Keratinocyte (primary cell): Measurements from ENCODE around the gene ADARB2. TPM values are rescaled to one million over a fixed set of nuclear protein-coding genes. Genes with fewer than 3 reads are reported as not detected.

ENCODE experiments used
- DNase-seq: peaks from one replicate; pipeline ENCODE4 v3.0.0-alpha.2; 2011; ENCODE audit warnings: low read depth, missing footprints, low spot score
- FAIRE-seq: peaks from 2 replicates; lab custom pipeline; 2011; peaks lifted over from hg19 to GRCh38; lab: Jason Lieb, UNC
- H2AFZ ChIP-seq: 2 replicates; pipeline ENCODE4 v1.6.0; 2012; ENCODE audit warnings: low read length, control low read depth, inconsistent platforms; ENCODE audit not compliant: control insufficient read depth
- H3K27ac ChIP-seq: 2 replicates; pipeline ENCODE4 v1.5.1; 2011; ENCODE audit warnings: low read length; ENCODE audit not compliant: control insufficient read depth, insufficient read depth
- H3K27me3 ChIP-seq: 3 replicates; pipeline ENCODE4 v1.6.0; 2011; ENCODE audit warnings: low read length; ENCODE audit not compliant: control insufficient read depth, insufficient read depth; ENCODE audit errors: extremely low read depth
- H3K36me3 ChIP-seq, 2 experiments: 2 replicates in 1 of 2; 3 replicates in 1 of 2; pipeline ENCODE4 v1.5.1; 2011; ENCODE audit warnings: low read length in 2 of 2, mild to moderate bottlenecking in 1 of 2; ENCODE audit not compliant: control insufficient read depth in 2 of 2, insufficient read depth in 2 of 2; ENCODE audit errors: extremely low read depth in 1 of 2
- H3K4me1 ChIP-seq: 3 replicates; pipeline ENCODE4 v1.5.1; 2011; ENCODE audit warnings: low read length; ENCODE audit not compliant: control insufficient read depth, insufficient read depth; ENCODE audit errors: extremely low read depth
- H3K4me2 ChIP-seq: 3 replicates; pipeline ENCODE4 v1.6.0; 2011; ENCODE audit warnings: low read depth, low read length; ENCODE audit not compliant: control insufficient read depth, insufficient read depth; ENCODE audit errors: extremely low read depth
- H3K4me3 ChIP-seq, 3 experiments: fragments of 200-600 bp in 1 of 3; sonication (generic) in 1 of 3; 2 replicates in 2 of 3; 3 replicates in 1 of 3; pipeline ENCODE4 v1.5.1; 2011 to 2016; ENCODE audit warnings: low read length in 3 of 3, mild to moderate bottlenecking in 3 of 3, control low read depth in 2 of 3, inconsistent platforms in 1 of 3, low read depth in 1 of 3, mixed read lengths in 1 of 3, mixed run types in 1 of 3, moderate library complexity in 1 of 3; ENCODE audit not compliant: control insufficient read depth in 2 of 3, insufficient read depth in 2 of 3; ENCODE audit errors: extremely low read depth in 1 of 3
- H3K79me2 ChIP-seq: 2 replicates; pipeline ENCODE4 v1.6.0; 2012; ENCODE audit warnings: low read length; ENCODE audit not compliant: control insufficient read depth, insufficient read depth
- H3K9ac ChIP-seq: 3 replicates; pipeline ENCODE4 v1.6.0; 2011; ENCODE audit warnings: low read length; ENCODE audit not compliant: control insufficient read depth, insufficient read depth; ENCODE audit errors: extremely low read depth
- H3K9me1 ChIP-seq: 3 replicates; pipeline ENCODE4 v1.6.0; 2011; ENCODE audit warnings: low read length; ENCODE audit not compliant: control insufficient read depth, insufficient read depth; ENCODE audit errors: extremely low read depth
- H3K9me3 ChIP-seq: 2 replicates; pipeline ENCODE4 v1.5.1; 2012; ENCODE audit warnings: low read depth, low read length; ENCODE audit not compliant: control insufficient read depth
- H4K20me1 ChIP-seq: 3 replicates; pipeline ENCODE4 v1.6.0; 2011; ENCODE audit warnings: low read length; ENCODE audit not compliant: control insufficient read depth, insufficient read depth; ENCODE audit errors: extremely low read depth
- EZH2 ChIP-seq: IDR thresholded peaks from one replicate; pipeline ENCODE4 v1.6.1; 2012; ENCODE audit warnings: inconsistent platforms, mild to moderate bottlenecking, low read length, moderate library complexity
- dilution Hi-C: fragments of 300-500 bp; cut with MboI; formaldehyde crosslinking; loops from one replicate; pipeline ENCODE4 v1.7.0; 2020; ENCODE audit warnings: low sequenced_read_pairs; ENCODE audit not compliant: extremely low pct_ligation_motif_present
- polyA plus RNA-seq, 5 experiments: library from polyadenylated mRNA; depleted of rRNA in 3 of 5; stranded (reverse) in 3 of 5; stranded (forward) in 1 of 5; unstranded in 1 of 5; fragments of >200 nt; gene quantifications; 1 replicate in 1 of 5; 2 replicates in 3 of 5; 3 replicates in 1 of 5; pipeline versions ENCODE4 v1.2.1 to v1.2.3, GENCODE V29; 2011 to 2012; ENCODE audit warnings: missing spikeins in 2 of 5, low read depth in 1 of 5, low replicate concordance in 1 of 5
- TF ChIP-seq, protein P1 (sequence below), 3 experiments: IDR thresholded peaks in 1 of 3; conservative IDR thresholded peaks in 1 of 3; optimal IDR thresholded peaks in 1 of 3; 2 replicates in 2 of 3; 3 replicates in 1 of 3; pipeline versions ENCODE3 to v1.5.1; 2011; ENCODE audit warnings: low read length in 3 of 3, mild to moderate bottlenecking in 3 of 3, moderate library complexity in 2 of 3, control low read depth in 1 of 3, inconsistent platforms in 1 of 3; ENCODE audit not compliant: insufficient read depth in 2 of 3; ENCODE audit errors: extremely low read depth in 1 of 3

Gene ADARB2
- polyA plus RNA-seq, 1 donor (not counting 4 experiments of a cell fraction or from before 2014, with no cell fraction given): not detected

DNA sequence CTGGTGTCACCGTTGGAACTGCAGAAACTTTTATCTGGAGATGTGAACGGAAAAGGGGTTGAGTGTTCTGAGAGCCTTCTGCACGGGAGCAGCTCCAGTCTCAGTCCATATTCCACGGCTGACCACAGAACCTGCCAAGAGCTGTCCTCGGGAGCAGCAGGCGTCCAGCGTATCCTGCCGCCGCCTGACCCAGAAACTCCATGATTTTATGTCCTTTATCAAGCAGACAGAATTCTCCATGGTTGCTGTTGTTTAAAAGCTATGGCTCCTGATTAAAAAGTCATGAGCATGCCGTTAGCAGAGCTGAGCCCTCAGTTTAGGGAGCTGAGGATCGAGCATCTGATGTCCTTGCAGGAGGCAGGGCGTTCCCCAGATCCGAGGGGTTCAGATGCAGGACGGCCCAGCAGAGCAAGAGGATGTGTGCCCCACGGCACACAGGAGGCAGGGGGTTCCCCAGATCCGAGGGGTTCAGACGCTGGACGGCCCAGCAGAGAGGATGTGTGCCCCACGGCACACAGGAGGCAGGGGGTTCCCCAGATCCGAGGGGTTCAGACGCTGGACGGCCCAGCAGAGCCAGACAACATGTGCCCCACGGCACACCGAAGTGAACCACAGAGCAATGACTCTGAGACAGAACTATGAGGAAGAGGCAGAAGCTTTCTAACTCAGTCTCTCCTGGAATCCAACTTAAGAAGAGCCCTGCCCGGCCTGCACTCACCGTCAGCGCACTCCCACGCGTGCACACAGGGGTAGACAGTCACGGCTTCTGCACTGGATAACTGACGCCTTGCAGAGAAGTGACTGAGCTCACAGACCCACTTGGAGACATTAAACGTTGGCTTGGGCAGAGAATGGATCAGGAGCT, 584.7 kb downstream of the ADARB2 start:
- Histone ChIP-seq H3K79me2 (no peaks in the 10 kb centered on the region), H3K9me3 (no peaks in the 10 kb centered on the region), H3K27me3 (no peaks in the 10 kb centered on the region), H3K4me3 (no peak overlapping the region), H3K27ac (no peak overlapping the region), H3K4me1 (no peaks in the 10 kb centered on the region), H3K9ac (no peak overlapping the region), H3K9me1 (no peaks in the 10 kb centered on the region), H3K36me3 (no peaks in the 10 kb centered on the region), H2AFZ (no peak overlapping the region), H4K20me1 (no peaks in the 10 kb centered on the region), H3K4me2 (no peak overlapping the region)
- DNase-seq (no peak), FAIRE-seq (no peak)
- dilution Hi-C loops: no loop called here
- TF ChIP-seq, protein P1, sequence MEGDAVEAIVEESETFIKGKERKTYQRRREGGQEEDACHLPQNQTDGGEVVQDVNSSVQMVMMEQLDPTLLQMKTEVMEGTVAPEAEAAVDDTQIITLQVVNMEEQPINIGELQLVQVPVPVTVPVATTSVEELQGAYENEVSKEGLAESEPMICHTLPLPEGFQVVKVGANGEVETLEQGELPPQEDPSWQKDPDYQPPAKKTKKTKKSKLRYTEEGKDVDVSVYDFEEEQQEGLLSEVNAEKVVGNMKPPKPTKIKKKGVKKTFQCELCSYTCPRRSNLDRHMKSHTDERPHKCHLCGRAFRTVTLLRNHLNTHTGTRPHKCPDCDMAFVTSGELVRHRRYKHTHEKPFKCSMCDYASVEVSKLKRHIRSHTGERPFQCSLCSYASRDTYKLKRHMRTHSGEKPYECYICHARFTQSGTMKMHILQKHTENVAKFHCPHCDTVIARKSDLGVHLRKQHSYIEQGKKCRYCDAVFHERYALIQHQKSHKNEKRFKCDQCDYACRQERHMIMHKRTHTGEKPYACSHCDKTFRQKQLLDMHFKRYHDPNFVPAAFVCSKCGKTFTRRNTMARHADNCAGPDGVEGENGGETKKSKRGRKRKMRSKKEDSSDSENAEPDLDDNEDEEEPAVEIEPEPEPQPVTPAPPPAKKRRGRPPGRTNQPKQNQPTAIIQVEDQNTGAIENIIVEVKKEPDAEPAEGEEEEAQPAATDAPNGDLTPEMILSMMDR (optimal IDR thresholded peaks at IDR 0.05 in 1 of 3, IDR thresholded peaks at IDR 0.05 in 1 of 3, conservative IDR thresholded peaks at IDR 0.05 in 1 of 3; ENCODE audit: extremely low read depth in 1 of 3, insufficient read depth in 2 of 3, low read length in 3 of 3): no peak
- TF ChIP-seq EZH2: no peak

GRCh38 chr10:1151076-1152033, 586.0 kb downstream of the ADARB2 start:
- no peaks in the 10 kb centered on the region for H4K20me1 ChIP-seq
- no peak overlapping the region for H3K9ac ChIP-seq
- dilution Hi-C loops: no loop called here
- H3K36me3 ChIP-seq: no peaks in the 10 kb centered on the region
- no peak for TF ChIP-seq EZH2
- TF ChIP-seq, protein P1 (optimal IDR thresholded peaks at IDR 0.05 in 1 of 3, IDR thresholded peaks at IDR 0.05 in 1 of 3, conservative IDR thresholded peaks at IDR 0.05 in 1 of 3; ENCODE audit: extremely low read depth in 1 of 3, insufficient read depth in 2 of 3, low read length in 3 of 3): no peak
- no peak overlapping the region for H3K27ac ChIP-seq
- H3K79me2 ChIP-seq: no peaks in the 10 kb centered on the region
- no peak overlapping the region for H3K4me3 ChIP-seq
- FAIRE-seq (no peak), DNase-seq (no peak)
- no peaks in the 10 kb centered on the region for H3K27me3 ChIP-seq
- no peaks in the 10 kb centered on the region for H3K9me3 ChIP-seq
- no peaks in the 10 kb centered on the region for H3K4me1 ChIP-seq
- no peaks in the 10 kb centered on the region for H3K9me1 ChIP-seq
- no peak overlapping the region for H3K4me2 ChIP-seq
- no peak overlapping the region for H2AFZ ChIP-seq
